IMR-90 (cell line): ENCODE measurements around the gene IRF5.

ENCODE experiments used
- BHLHE40 ChIP-seq: fragments of 150-350 bp; IDR thresholded peaks from 2 replicates; pipeline ENCODE4 v1.6.1; 2016; ENCODE audit warnings: mild to moderate bottlenecking, low read depth, low read length
- CTCF ChIP-seq: conservative IDR thresholded peaks from 2 replicates; pipeline ENCODE4 v1.5.1; 2012; ENCODE audit warnings: mild to moderate bottlenecking, low read depth, low read length, improper control_type of control experiment
- POLR2A ChIP-seq: IDR thresholded peaks from 2 replicates; pipeline ENCODE4 v1.6.1; 2012; ENCODE audit warnings: mild to moderate bottlenecking, low read depth, low read length
- RFX5 ChIP-seq: IDR thresholded peaks from 2 replicates; pipeline ENCODE4 v1.8.0; 2012; ENCODE audit warnings: low read depth, mild to moderate bottlenecking, low read length, moderate library complexity
- SMC3 ChIP-seq: fragments of 150-350 bp; IDR thresholded peaks from 2 replicates; pipeline ENCODE4 v1.6.1; 2016; ENCODE audit warnings: low read depth, mild to moderate bottlenecking, antibody characterized with exemption, low read length, moderate library complexity
- USF2 ChIP-seq: fragments of 150-350 bp; IDR thresholded peaks from 2 replicates; pipeline ENCODE4 v1.6.1; 2017; ENCODE audit warnings: mild to moderate bottlenecking, antibody characterized with exemption, low read length, low read depth

GRCh38 chr7:128902761-128903585 is 34.8 kb upstream of the IRF5 start:
- no peak for TF ChIP-seq CTCF
- no peak for TF ChIP-seq RFX5
- no peak for TF ChIP-seq BHLHE40
- no peak for TF ChIP-seq POLR2A
- TF ChIP-seq USF2, result no peak
- no peak for TF ChIP-seq SMC3
